ENCODE results near the gene DIP2A.

DNA sequence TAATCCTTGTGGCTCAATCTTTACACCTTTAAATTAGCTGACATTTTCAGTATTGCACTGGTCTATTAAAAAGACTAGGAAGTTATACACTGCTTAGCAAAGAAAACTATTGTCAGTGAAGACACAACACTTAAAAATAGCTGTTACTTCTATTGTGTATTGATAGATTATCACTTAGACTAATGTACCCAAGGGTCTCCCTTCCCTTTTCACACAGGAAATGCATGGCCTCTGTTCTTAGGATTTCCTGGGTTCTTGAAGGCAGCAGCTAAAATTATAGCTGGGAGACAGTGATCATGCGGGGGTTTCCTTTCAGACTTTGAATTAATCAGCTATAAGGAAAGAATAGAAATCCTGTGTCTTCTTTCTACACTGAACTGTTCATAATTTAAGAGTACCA lies 12.8 kb downstream of the DIP2A start:
- TF ChIP-seq, protein P1, sequence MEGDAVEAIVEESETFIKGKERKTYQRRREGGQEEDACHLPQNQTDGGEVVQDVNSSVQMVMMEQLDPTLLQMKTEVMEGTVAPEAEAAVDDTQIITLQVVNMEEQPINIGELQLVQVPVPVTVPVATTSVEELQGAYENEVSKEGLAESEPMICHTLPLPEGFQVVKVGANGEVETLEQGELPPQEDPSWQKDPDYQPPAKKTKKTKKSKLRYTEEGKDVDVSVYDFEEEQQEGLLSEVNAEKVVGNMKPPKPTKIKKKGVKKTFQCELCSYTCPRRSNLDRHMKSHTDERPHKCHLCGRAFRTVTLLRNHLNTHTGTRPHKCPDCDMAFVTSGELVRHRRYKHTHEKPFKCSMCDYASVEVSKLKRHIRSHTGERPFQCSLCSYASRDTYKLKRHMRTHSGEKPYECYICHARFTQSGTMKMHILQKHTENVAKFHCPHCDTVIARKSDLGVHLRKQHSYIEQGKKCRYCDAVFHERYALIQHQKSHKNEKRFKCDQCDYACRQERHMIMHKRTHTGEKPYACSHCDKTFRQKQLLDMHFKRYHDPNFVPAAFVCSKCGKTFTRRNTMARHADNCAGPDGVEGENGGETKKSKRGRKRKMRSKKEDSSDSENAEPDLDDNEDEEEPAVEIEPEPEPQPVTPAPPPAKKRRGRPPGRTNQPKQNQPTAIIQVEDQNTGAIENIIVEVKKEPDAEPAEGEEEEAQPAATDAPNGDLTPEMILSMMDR (IDR thresholded peaks at IDR 0.05; ENCODE audit: insufficient read depth, low read length, poor library complexity, severe bottlenecking), result no peak
- TF ChIP-seq EZH2phosphoT487 (conservative IDR thresholded peaks at IDR 0.05; ENCODE audit: low read length), result no peak

Measured in SU-DHL-6 (cell line).